22Rv1 (cell line): Measurements from ENCODE around the gene SCN8A.

Experiments
- CTCF ChIP-seq: fragments of 450-650 bp; IDR thresholded peaks from 2 replicates; pipeline ENCODE4 v1.5.1; 2017; ENCODE audit warnings: mild to moderate bottlenecking
- ZFX ChIP-seq: fragments of 450-650 bp; IDR thresholded peaks from 2 replicates; pipeline ENCODE4 v1.6.1; 2017; ENCODE audit warnings: antibody characterized with exemption, borderline replicate concordance

- TF ChIP-seq CTCF (no peak), ZFX (no peak)
Observed at GRCh38 chr12:51793201-51793600, 202.2 kb downstream of the SCN8A start.
